Esophagus squamous epithelium (tissue), 4 donors: Measurements from ENCODE around the gene PCP4.

Source experiments
- POLR2A ChIP-seq, 4 donors: fragments of 450-650 bp; IDR thresholded peaks; one replicate each; pipeline ENCODE4 v1.6.1; 2017; ENCODE audit warnings: antibody characterized with exemption in 4 of 4, mild to moderate bottlenecking in 4 of 4, moderate library complexity in 3 of 4
- TF ChIP-seq, protein P1 (sequence below), 6 experiments: fragments of 450-650 bp in 4 of 6; fragments of 200-600 bp in 2 of 6; sonication (generic) in 2 of 6; IDR thresholded peaks; one replicate each; pipeline ENCODE4 v1.5.1; 2016 to 2019; ENCODE audit warnings: antibody characterized with exemption in 6 of 6, mild to moderate bottlenecking in 4 of 6, moderate library complexity in 4 of 6

DNA sequence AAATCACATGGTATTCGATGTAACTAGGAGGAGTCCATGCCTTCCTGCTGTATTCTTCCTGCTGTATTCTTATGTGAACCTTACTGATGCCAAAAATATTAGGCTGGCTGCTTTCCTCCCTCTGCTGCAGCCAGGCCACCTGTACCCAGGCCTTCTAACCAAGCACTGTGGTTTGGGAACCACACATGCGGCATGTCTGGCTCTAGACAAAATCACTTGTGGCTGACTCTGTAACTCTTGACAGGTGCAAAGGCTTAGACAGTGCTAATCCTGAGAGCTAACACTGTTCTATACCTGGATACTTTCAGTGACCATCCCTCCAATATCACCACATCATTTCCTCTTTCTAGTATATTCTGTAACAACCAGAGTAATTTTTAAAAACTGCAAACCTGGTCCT is 67.7 kb downstream of the PCP4 start:
- TF ChIP-seq, protein P1, sequence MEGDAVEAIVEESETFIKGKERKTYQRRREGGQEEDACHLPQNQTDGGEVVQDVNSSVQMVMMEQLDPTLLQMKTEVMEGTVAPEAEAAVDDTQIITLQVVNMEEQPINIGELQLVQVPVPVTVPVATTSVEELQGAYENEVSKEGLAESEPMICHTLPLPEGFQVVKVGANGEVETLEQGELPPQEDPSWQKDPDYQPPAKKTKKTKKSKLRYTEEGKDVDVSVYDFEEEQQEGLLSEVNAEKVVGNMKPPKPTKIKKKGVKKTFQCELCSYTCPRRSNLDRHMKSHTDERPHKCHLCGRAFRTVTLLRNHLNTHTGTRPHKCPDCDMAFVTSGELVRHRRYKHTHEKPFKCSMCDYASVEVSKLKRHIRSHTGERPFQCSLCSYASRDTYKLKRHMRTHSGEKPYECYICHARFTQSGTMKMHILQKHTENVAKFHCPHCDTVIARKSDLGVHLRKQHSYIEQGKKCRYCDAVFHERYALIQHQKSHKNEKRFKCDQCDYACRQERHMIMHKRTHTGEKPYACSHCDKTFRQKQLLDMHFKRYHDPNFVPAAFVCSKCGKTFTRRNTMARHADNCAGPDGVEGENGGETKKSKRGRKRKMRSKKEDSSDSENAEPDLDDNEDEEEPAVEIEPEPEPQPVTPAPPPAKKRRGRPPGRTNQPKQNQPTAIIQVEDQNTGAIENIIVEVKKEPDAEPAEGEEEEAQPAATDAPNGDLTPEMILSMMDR (IDR thresholded peaks at IDR 0.05), result no peak
- no peak for TF ChIP-seq POLR2A (IDR thresholded peaks at IDR 0.05)
